Femur (tissue), 1 donor: ENCODE measurements around the gene EXOC2.
"Not testable (repeated sequence)": the region's sequence is repeated elsewhere in the genome, so short reads cannot be mapped to it uniquely, and the experiment has no call there.

ENCODE experiments used
- DNase-seq: peaks from one replicate; pipeline ENCODE4 v3.0.0-alpha.2; 2017

Gene EXOC2

DNA sequence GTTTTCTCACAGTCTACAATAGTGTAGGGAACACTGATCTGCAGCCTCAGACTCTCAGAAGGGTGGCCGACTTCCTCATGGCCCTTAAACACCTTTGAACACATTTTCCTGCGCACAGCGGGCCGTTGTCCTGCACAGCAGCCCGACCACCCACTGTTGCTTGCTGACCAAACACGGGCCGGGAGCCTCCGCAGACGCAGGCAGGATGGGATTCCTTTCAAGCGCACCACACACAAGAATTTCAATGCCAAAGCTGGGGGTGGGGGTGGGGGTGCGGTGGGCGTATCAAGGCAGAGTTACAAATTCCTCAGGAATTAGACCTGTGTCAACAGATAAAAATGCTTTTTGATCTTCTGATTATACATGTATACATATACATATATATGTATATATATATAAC, 110.6 kb downstream of the EXOC2 start:
- DNase-seq = no peak

DNA sequence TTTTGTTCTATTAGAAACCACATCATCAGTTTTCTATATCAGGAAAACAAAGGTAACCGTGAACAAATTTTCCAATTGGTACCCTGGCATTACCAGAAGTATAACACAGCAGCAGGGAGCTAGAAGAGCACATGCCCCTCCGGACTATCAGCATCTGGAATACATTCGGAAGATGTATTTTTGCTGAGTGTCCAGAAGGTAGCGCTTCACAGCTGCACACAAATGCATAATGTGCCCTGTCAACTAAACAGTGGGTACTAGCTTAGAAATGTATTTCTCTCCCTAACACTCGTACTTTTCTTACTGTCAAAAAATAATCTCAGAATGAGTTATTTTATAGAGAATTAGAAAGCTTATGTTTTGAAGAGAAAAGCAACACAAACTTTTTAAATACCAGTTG, 113.6 kb downstream of the EXOC2 start:
- DNase-seq = no peak

DNA sequence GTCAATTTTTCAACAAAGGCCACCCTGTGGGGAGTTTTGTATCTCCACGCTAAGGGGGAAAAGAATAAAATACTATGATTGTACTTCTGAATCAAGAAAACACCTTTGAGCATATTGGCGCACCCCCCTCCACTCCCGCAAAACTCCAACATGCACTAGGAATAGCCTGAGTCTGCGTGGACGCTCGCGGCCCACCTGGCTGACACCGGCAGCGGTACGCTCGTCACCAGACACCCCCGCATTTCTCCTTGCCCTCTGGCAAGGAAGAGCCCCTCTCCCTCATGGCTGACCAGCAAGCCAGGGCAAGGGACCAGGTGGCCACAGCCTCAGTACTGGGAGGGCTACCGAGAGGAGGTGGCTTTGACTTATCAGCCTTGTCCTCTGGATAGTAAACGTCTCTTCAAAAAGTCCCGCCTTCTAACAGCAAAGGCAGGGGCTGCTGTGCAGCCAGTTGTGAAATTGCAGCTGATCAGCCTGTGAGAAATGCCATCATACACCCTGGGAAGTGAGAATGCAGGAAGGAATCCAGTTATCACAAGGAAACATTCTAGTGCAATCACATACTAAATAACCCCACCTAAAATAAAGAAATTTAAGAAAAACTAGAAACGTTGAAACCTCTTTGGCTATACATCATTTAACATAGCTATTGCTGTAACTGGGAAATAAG, 120.2 kb downstream of the EXOC2 start:
- no peak for DNase-seq

DNA sequence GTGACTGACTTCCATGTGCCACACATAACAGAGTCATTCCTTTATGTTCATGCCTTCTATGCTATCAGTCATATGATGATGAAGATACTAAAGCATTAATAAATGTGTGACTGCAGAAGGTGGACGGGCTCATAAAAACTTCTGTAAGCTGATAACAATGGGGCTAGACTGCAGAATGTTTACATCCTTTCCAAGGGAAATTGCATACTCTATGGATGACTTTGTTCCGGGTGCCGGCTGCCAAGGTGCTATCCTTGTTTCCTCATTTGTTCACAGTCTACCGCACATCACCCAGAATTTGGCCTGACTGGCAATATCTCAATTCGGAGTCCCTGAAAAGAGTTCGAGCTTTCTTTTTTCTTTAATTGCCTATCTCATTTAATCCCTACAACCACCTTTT, 121.0 kb downstream of the EXOC2 start:
- DNase-seq = no peak

DNA sequence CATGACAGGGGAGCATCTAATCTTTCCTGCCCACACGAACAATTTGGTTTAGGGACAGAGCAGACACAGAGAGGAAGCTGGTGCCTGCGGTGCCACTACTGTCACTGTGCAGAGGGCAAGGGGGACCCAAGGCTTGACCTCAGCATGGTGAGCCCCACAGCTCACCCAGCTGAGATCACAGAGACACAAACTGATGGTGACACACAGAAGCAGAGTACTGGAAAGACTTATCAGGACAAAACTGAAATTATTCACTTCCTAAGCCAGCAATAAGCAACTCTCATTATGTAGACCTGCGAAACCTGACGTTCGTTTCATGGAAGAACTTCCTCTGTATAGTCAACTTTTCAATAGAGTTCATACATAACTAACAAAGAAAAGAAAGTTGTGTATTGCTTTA, 122.1 kb downstream of the EXOC2 start:
- no peak for DNase-seq

DNA sequence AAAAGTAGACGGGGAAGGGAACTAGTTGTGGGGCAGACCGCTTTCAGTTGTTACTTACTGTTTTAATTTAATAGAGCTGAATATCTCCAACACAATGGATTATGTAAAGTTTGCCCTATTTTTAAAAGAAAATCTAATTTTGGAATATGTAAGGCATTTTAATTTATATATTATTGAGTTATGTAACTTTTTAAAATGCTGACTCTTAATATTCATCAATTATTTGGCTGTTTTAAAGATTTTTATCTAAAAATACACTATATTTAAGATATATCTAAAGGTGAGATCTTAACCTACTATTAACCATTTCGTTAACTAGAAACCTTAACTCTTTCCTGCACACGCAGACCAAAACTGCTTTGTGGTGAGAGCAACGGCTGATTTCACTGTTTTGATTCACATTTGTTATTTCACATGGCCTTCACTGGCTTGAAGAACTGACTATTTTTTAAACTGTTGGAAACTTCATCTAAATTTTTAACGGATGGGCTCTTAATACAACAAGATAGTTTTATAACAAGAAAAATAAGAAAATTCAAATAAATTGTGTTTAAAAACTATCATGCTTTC, 123.9 kb downstream of the EXOC2 start:
- DNase-seq = no peak

DNA sequence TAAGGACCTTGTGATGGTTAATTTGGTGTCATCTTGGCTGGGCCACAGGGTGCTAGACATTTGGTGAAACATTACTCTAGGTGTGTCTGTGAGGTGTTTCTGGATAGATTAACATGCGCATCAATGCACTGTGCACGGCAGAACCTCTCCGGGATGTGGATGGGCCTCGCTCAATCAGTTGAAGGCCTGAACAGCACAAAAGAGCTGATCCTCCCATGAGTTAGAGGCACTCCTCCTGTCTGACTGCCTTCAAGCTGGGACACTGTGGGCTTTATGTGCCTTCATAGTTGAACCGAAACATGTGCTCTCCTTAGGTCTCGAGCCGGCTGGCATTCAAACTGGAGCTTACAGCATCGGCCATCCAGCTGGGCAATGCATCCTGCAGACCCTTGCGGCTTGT, 124.9 kb downstream of the EXOC2 start:
- no peak for DNase-seq

DNA sequence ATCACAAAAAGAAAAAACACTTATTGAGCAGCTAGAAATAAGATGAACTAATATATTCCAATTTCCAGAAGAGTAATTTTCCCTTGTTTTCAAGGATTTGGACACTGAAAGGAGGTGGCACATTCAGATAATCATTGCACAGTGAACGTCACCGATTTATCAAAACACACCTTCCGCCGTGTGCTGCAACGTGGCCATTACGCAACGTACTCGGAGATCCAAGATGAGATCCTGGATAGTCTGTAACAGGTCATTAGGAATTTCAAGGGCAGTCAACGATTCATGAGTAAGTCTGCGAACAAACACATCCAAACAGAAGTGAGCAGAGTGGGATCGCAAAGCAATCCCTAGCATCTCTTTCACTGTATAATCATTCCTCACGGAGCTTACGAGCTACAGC, 129.1 kb downstream of the EXOC2 start:
- DNase-seq = no peak

DNA sequence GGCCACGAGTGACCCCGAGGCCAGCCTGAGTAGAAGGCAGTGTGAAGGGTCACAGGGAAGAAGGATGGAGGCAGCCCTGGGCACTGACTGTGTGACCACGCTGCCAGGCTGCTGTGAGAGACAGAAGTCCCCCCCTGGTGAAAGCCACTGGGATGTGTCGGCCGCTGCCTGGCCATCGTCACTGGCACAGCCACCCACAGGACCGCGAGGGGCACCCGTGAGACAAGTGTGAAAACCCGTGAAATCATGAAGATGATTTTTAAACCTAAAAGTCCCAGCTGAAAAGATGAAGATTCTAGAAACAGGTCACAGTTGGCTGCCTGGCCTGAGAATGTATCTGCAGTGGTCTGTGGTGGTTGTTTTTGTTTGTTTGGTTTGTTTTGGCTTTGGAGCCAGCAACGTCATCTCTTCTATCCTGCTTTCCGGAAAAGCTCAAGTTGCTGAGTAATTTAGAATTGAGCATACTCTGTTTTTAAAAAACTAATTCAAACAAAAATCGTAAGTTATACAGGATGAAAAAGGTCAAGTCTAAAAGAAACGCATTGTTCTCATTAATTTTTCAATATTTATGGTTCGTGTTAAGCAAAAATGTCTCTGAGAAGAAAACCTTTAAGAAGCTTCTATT, 130.8 kb downstream of the EXOC2 start:
- DNase-seq = no peak

DNA sequence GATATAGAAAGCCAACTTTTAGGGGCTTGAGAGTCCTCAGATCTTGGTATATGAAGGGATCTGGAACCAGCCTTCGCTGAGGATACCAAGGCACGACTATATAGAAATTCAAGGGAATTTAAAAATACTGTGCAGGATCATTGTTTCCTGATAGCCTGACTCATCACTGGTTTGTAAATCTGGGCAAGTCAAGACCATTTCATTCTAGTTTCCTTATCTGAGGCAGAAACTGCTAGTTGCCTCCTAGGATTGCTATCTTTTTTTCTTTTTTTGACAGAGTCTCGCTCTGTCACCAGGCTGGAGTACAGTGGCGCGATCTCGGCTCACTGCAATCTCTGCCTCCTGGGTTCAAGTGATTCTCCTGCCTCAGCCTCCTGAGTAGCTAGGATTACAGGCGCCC, 131.6 kb downstream of the EXOC2 start:
- not testable (repeated sequence) for DNase-seq

DNA sequence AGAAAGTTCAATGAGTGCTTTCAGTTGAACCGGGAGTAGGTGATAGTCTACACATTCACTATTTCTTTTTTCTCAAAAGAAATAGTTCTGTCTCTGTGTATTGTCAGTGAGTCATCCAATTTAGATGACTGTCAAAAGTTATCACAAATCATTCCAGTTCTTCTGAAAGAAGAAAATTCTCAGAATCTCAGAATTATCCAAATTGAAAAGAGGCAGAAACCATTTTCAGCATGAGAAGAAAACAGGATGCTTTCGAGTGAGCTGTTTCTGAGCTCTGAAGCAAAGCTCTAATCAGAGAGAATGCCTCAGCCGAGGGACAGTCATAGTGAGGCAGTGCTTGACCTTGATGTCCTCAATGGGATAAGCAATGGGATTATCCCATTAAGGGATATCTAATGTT, 134.0 kb downstream of the EXOC2 start:
- DNase-seq = no peak

DNA sequence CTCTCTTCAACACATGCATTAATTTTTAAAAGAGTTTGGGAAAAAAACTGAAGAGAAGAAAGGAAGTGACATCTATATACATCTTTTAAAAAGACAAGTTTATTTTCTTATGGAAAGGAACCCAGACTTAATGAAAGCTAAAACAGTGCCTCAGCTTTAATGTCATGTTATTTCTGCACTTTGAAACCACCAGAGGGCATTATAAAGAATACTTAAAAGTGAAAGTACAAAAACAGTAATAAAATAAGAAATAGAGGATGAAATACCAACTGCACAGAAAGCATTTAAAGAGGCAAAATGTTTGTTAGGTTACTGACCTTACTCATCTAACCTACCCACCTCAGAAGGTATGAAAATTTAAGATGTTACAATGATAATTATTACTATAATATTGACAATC, 134.8 kb downstream of the EXOC2 start:
- DNase-seq = no peak

DNA sequence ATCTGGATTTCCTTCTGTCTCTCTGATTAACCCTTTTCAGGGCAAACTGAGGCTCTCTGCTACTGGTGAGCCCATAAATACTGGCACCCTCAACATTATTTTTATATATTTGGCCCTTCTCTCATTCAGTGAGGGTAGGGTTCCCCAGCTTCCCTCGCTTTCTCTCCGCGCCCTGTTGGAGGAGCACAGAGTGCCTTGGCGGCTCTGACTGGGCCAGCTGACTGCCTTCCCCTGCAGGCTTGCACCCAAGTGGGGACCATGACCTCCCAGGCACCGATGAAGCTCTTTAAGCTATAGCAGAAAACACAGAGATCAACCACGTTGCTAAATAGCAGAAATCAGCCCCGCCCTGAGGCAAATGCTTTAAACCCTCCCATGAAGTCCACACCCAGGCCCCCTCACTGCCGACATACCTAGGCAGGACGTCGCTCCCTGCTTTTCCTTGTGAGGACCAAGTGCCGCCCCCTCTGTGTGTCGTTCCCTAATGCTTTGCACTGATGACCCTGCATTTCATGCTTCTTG, 141.0 kb downstream of the EXOC2 start:
- DNase-seq = no peak

DNA sequence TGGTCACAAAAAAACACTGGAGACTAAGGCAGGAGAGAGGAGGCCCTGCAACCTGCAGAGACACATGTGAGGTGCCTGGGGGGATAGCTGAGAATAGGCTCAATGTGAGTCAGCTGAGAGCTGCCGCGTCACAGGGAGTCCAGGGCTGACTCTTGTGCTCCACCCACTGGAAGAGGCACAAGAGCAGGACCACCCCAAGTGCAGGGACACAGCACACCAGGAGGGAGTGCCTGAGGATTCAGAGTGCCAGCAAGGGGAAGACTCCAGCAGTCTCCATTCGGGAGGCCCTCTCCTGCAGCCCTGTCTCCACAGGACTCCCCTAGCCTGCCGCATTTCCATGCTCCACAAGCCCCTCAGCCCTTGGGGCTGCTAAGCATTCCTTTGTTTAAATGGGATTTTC, 141.5 kb downstream of the EXOC2 start:
- no peak for DNase-seq

DNA sequence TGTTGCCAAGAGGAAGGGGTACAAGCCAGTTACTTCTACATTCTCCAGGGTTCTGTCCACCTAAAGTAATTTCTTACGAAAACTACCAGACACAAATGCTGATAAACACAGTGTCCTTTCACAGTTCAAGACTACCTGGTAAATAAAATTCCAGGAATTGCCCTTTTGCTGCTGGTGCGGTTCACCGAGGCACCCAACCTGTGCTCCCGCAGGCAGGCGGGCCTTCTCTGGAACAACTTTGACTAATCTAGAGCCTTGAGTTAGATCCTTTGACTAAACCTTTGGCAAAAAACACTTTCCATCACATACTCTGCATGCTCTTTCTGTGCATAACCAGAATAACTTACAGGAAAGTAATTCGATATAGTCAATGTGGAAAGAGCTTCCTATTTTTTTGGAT, 143.0 kb downstream of the EXOC2 start:
- DNase-seq = no peak

DNA sequence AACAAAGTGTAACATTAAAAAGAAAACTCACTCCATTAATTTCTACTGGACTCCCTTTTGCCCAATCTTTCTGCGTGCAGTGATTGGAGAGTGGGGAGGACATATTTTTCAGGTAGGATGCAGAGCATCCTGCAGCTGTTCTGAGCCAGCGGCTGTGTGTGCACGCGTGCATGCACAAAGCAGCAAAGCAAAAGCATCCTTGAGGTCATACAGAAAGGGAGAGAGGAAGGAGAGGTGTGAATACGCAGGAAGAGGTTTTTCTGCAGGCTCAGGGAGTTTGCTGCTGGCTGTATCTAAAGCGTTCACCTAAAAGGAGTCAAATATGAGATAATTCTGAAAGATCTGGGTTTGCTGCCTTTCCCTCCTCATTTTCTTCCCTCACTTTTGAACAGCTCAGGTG, 144.4 kb downstream of the EXOC2 start:
- DNase-seq = no peak

DNA sequence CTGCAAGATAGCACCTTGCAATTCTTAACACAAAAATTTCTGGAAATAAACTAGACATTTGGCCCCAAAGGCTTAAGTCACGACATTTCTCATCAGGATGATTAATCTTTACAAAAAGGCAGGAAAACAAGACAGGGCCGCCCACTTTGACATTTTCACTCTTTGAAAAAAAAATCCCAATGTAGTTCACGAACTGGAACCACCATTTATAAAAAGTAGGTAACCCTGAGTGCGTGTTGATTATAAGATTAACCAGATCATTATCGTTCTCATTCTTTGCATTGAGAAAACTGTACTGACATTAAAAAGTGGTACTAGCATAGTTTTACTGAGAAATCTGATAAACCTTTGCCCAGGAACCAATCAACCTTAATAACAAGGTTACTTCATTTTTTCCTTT, 144.8 kb downstream of the EXOC2 start:
- no peak for DNase-seq

DNA sequence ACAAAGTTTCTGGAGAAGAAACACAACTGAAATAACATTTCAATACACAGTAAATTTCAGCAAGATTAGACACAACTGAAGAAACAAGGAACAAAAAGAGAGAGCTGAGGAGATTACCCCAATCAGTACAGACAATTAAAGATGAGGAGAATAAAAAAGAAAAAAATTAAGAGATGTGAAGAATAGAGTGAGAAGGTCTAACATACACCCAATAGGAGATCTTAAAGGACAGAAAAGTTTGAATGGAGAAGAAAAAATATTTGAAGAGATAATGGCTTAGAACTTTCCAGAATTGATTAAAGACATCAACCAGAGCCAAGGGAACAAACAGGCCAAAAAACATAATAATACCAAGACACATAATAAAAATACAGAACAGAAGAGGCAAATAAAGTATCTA, 152.4 kb downstream of the EXOC2 start:
- no peak for DNase-seq

DNA sequence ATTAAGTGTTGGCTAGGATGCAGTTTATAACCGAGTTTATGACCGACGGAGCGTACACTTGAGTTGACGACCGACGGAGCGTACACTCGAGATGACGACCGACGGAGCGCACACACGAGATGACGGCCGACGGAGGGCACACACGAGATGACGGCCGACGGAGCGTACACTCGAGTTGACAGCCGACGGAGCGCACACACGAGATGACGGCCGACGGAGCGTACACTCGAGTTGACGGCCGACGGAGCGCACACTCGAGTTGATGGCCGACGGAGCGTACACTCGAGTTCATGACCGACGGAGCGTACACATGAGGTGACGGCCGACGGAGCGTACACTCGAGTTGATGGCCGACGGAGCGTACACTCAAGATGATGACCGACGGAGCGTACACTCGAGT, 155.8 kb downstream of the EXOC2 start:
- DNase-seq = no peak

DNA sequence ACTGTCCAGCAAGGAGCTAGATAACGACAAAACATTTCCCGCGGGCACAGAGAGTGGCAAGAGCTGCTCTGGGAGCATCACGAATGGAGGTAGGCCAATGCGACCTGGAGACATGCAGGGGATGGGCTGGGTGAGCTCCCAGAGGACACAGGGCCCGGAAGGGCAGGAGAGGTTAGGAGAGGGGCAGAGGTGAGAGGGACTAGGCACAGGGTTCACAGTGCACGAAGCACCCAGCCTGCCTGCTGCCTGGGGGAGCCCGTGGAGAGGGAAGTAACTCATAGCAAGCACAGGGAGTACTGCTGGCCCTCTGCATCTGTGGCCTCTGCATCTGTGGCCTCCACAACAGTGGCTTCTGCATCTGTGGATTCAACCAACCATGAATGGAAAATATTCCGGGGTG, 162.5 kb downstream of the EXOC2 start:
- DNase-seq = no peak

DNA sequence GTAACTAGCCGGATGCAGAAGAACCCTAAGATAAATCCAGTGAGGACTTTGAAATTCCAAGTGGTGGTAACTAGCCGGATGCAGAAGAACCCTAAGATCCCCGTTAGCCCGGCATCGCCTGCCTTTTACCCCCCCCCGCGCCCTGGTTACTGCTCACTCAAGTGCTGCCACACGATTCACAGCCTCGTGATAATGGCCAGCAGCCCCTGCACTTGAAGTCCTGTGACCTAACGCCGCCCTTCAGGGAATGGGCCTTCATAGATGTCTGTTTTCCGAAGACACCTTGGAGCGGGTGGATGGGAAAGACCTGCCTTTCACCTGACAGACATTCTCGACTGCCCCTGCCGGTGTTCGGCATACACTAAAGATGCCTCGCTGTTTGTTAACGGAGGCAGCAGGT, 163.9 kb downstream of the EXOC2 start:
- DNase-seq = no peak

DNA sequence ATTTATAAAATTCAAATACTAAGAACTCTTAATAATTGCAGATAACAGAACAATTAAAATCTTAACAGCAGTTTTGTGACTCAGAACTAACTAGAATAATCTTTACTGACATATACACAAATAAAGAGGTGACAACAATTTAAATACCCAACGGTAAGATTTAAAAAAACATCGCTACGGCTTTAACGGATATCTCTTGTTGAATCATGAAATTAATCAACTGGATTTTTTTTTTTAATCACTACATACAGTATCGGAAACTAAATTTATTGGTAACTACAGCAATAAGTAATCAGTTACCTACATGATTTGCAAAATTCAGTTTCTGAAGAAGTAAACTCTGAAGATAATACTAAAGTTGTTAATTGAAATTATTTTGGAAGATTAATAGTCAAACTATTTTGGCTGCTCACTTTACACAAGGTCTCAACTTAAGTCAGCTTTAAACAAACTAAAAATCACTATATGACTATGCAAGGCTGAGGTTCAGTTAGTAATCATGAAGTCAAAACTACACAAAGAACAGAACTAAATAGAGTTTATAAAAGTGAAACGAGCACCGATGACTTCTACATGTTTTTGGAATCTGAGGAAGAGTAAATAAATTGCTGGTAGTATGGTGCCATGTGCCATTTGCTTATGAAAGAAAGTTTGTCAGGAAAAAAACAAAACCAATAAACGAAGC, 164.8 kb downstream of the EXOC2 start:
- no peak for DNase-seq

DNA sequence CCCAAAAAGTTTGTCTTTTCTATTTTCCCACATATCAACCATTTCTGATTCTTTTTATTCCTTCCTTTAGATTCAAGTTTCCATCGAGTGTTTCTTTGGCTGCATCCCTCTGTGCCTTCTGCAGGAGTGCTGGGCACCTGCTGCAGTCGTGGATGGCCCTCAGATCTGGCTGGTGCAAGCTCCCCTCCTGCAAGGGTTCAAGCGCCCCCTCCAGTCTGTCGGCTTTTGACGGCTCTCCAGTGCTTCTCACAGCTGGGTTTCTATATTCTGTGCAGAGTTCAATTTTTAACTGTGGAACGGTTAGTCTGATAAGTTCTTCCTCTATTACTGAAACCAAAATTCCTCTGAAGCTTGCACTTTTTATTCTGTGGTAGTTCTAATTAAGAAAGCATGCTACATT, 168.1 kb downstream of the EXOC2 start:
- DNase-seq = no peak

DNA sequence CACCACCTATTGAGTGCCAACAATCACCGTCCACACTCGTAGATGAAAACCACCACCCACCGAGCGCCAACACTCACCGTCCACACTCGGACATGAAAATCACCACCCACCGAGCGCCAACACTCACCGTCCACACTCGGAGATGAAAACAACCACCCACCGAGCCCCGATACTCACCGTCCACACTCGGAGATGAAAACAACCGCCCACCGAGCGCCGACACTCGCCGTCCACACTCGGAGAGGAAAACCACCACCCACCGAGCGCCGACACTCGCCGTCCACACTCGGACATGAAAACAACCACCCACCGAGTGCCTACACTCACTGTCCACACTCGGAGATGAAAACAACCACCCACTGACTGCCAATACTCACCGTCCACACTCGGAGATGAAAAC, 172.1 kb downstream of the EXOC2 start:
- no peak for DNase-seq
